ENCODE data around the gene C19orf85.
A peak's percentile ranks its signal among the peaks of the same experiment; 100 is the strongest.

Gene C19orf85

GRCh38 chr19:55491546-55492360 is 27.2 kb upstream of the C19orf85 start:
- no peak for DNase-seq (ENCODE audit: low read depth, low spot score)
- Histone ChIP-seq H3K9ac (ENCODE audit: insufficient read length) (no peak overlapping the region), H3K36me3 (ENCODE audit: insufficient read depth, low read length) (no peaks in the 10 kb centered on the region)

GRCh38 chr19:55490478-55491432 is 26.2 kb upstream of the C19orf85 start:
- DNase-seq (ENCODE audit: low read depth, low spot score), result no peak
- no peak overlapping the region for H3K9ac ChIP-seq (ENCODE audit: insufficient read length)
- H3K4me3 ChIP-seq, result no peak overlapping the region
- H3K36me3 ChIP-seq (ENCODE audit: insufficient read depth, low read length), result no peaks in the 10 kb centered on the region
- H3K27ac ChIP-seq, result no peak overlapping the region
- no peaks in the 10 kb centered on the region for H3K9me3 ChIP-seq (ENCODE audit: low read depth, low read length)
- TF ChIP-seq POLR2AphosphoS5 (IDR thresholded peaks at IDR 0.05; ENCODE audit: borderline replicate concordance, low read depth, low read length), result no peak
- TF ChIP-seq EZH2 (IDR thresholded peaks at IDR 0.05), result no peak
- no peak for TF ChIP-seq FOXP2 (optimal IDR thresholded peaks at IDR 0.05; ENCODE audit: control extremely low read depth, extremely low read length, insufficient read depth)

More at GRCh38 chr19:55491546-55492360, 27.2 kb upstream of the C19orf85 start:
- H3K9me3 ChIP-seq (ENCODE audit: low read depth, low read length), result no peaks in the 10 kb centered on the region
- TF ChIP-seq POLR2AphosphoS5 (IDR thresholded peaks at IDR 0.05; ENCODE audit: borderline replicate concordance, low read depth, low read length) (no peak), FOXP2 (optimal IDR thresholded peaks at IDR 0.05; ENCODE audit: control extremely low read depth, extremely low read length, insufficient read depth) (no peak), EZH2 (IDR thresholded peaks at IDR 0.05) (no peak)
- H3K27ac ChIP-seq, result no peak overlapping the region
- no peak overlapping the region for H3K4me3 ChIP-seq

- Histone ChIP-seq H3K9ac (ENCODE audit: insufficient read length) (no peak overlapping the region), H3K4me3 (no peak overlapping the region), H3K9me3 (ENCODE audit: low read depth, low read length) (no peaks in the 10 kb centered on the region), H3K27ac (no peak overlapping the region), H3K36me3 (ENCODE audit: insufficient read depth, low read length) (no peaks in the 10 kb centered on the region)
- no peak for DNase-seq (ENCODE audit: low read depth, low spot score)
- no peak for TF ChIP-seq EZH2 (IDR thresholded peaks at IDR 0.05)
- no peak for TF ChIP-seq FOXP2 (optimal IDR thresholded peaks at IDR 0.05; ENCODE audit: control extremely low read depth, extremely low read length, insufficient read depth)
Measured at GRCh38 chr19:55489711-55490477, 25.3 kb upstream of the C19orf85 start.

GRCh38 chr19:55488986-55489710 is 24.6 kb upstream of the C19orf85 start:
- no peaks in the 10 kb centered on the region for H3K9me3 ChIP-seq (ENCODE audit: low read depth, low read length)
- no peak overlapping the region for H3K27ac ChIP-seq
- no peak overlapping the region for H3K9ac ChIP-seq (ENCODE audit: insufficient read length)
- no peak for DNase-seq (ENCODE audit: low read depth, low spot score)
- no peak overlapping the region for H3K4me3 ChIP-seq
- TF ChIP-seq EZH2 (IDR thresholded peaks at IDR 0.05), result no peak
- no peak for TF ChIP-seq POLR2AphosphoS5 (IDR thresholded peaks at IDR 0.05; ENCODE audit: borderline replicate concordance, low read depth, low read length)
- TF ChIP-seq FOXP2 (optimal IDR thresholded peaks at IDR 0.05; ENCODE audit: control extremely low read depth, extremely low read length, insufficient read depth), result no peak
- no peaks in the 10 kb centered on the region for H3K36me3 ChIP-seq (ENCODE audit: insufficient read depth, low read length)

- Histone ChIP-seq H3K9me3 (ENCODE audit: low read depth, low read length) (no peaks in the 10 kb centered on the region), H3K27ac (peak within 1 kb of the TSS; percentile 77; the same call in 1 of the 2 replicates), H3K9ac (ENCODE audit: insufficient read length) (peak within 1 kb of the TSS; percentile 22), H3K4me3 (no peak within 1 kb of the TSS), H3K36me3 (ENCODE audit: insufficient read depth, low read length) (no peaks in the 10 kb centered on the region)
- no peak for TF ChIP-seq POLR2AphosphoS5 (IDR thresholded peaks at IDR 0.05; ENCODE audit: borderline replicate concordance, low read depth, low read length)
- DNase-seq (ENCODE audit: low read depth, low spot score), result no peak
Measured at GRCh38 chr19:55487924-55488687, 23.6 kb upstream of the C19orf85 start, which contains the start of gene SSC5D. Gene SSC5D, plus strand, starts transcription at chr19:55488436. Its CDS starts 154 bp downstream, at chr19:55488590.

GRCh38 chr19:55486971-55487923 is 22.7 kb upstream of the C19orf85 start:
- no peaks in the 10 kb centered on the region for H3K9me3 ChIP-seq (ENCODE audit: low read depth, low read length)
- TF ChIP-seq EZH2 (IDR thresholded peaks at IDR 0.05) (no peak), POLR2AphosphoS5 (IDR thresholded peaks at IDR 0.05; ENCODE audit: borderline replicate concordance, low read depth, low read length) (no peak), FOXP2 (optimal IDR thresholded peaks at IDR 0.05; ENCODE audit: control extremely low read depth, extremely low read length, insufficient read depth) (no peak)
- no peaks in the 10 kb centered on the region for H3K36me3 ChIP-seq (ENCODE audit: insufficient read depth, low read length)
- peak overlapping the region; percentile 22 for H3K9ac ChIP-seq (ENCODE audit: insufficient read length)
- no peak overlapping the region for H3K4me3 ChIP-seq
- no peak for DNase-seq (ENCODE audit: low read depth, low spot score)
- H3K27ac ChIP-seq, result peak overlapping the region; percentile 77; the same call in 1 of the 2 replicates
